ENCODE measurements around the gene C2orf78. TPM values are rescaled to one million over a fixed set of nuclear protein-coding genes. Genes with fewer than 3 reads are reported as not detected.

C2orf78 gene
- total and polyA plus RNA-seq, 10 of the 15 experiments (the other 5 are each of a cell fraction or from before 2014, with no cell fraction given), result 0.08 to 0.82 (median 0.40) TPM

- no peak for TF ChIP-seq ZBTB33 (IDR thresholded peaks at IDR 0.05)
- no peak for TF ChIP-seq NR2C1 (IDR thresholded peaks at IDR 0.05)
- no peak for TF ChIP-seq STAT3 (IDR thresholded peaks at IDR 0.05; ENCODE audit: low read depth, low read length)
- no peak for TF ChIP-seq MXI1 (IDR thresholded peaks at IDR 0.05; ENCODE audit: low read depth, low read length)
- TF ChIP-seq RFX5 (IDR thresholded peaks at IDR 0.05; ENCODE audit: low read depth, low read length), result no peak
- TF ChIP-seq SMAD1 (IDR thresholded peaks at IDR 0.05; ENCODE audit: low read depth, partially characterized antibody), result no peak
- no peak for TF ChIP-seq ZNF207 (IDR thresholded peaks at IDR 0.05; ENCODE audit: borderline replicate concordance)
- TF ChIP-seq YBX1 (IDR thresholded peaks at IDR 0.05), result no peak
- TF ChIP-seq CEBPZ (IDR thresholded peaks at IDR 0.05; ENCODE audit: low read depth, low read length), result no peak
- no peak for TF ChIP-seq KDM1A (IDR thresholded peaks at IDR 0.05; ENCODE audit: borderline replicate concordance)
- TF ChIP-seq, protein P1, sequence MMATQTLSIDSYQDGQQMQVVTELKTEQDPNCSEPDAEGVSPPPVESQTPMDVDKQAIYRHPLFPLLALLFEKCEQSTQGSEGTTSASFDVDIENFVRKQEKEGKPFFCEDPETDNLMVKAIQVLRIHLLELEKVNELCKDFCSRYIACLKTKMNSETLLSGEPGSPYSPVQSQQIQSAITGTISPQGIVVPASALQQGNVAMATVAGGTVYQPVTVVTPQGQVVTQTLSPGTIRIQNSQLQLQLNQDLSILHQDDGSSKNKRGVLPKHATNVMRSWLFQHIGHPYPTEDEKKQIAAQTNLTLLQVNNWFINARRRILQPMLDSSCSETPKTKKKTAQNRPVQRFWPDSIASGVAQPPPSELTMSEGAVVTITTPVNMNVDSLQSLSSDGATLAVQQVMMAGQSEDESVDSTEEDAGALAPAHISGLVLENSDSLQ (IDR thresholded peaks at IDR 0.05), result peak; percentile 77
Measured at GRCh38 chr2:73830871-73831401, 47.0 kb downstream of the C2orf78 start (continued).
